Dedifferentiated amniotic fluid mesenchymal stem cell (primary cell): ENCODE measurements around the gene MAML1.
"Not testable (repeated sequence)": the region's sequence is repeated elsewhere in the genome, so short reads cannot be mapped to it uniquely, and the experiment has no call there.

ENCODE experiments used
- DNase-seq: peaks from one replicate; pipeline ENCODE4 v3.0.0-alpha.2; 2016; ENCODE audit errors: extremely low spot score

Gene MAML1

DNA sequence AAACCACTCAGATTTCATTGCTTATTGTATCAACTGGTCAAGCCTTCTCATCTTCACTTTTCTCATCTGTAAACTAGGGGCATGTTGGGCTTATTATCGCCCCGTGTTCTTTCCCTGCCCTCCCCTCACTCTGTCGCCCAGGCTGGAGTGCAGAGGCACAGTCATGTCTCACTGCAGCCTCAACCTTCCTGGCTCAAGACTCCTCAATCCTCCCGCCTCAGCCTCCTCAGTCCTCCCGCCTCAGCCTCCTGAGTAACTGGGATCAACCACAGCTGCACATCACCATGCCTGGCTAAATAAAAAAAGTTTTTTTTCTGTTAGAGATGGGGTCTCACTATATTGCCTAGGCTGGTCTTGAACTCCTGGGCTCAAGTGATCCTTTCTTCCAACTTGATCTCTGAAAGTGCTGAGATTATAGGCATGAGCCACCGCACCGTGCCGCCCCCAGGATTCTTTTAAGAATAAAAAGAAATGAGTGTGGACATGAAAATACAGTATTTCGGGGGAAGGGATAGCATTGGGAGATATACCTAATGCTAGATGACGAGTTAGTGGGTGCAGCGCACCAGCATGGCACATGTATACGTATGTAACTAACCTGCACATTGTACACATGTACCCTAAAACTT lies 2.0 kb downstream of the MAML1 start:
- no peak for DNase-seq

DNA sequence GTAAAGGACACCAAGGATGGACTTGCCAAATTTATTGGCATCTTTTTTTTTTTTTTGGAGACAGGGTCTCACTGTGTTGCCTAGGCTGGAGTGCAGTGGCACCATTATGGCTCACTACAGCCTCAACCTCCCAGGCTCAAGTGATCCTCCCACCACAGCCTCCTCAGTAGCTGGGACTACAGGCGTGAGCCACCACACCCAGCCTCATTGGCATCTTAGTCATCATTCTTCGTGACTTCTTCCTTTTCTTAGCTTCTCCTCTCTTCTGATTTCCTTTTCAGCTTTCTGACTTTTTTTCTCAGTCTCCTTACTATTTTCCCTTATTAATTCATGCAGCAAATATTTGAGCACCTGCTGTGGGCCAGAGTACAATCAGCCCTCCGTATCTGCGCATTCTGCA lies 6.1 kb downstream of the MAML1 start:
- no peak for DNase-seq

DNA sequence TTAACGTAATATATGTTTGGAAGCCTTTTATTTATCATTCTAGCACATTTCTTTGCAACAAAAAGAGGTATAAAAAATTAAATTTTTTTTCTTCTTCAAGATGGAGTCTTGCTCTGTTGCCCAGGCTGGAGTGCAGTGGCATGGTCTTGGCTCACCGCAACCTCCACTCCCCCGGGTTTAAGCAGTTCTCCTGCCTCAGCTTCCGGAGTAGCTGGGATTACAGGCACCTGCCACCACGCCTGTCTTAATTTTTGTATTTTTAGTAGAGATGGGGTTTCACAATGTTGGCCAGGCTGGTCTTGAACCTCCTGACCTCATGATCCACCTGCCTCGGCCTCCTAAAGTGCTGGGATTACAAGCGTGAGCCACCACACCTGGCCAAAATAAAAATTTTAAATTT lies 11.5 kb downstream of the MAML1 start:
- not testable (repeated sequence) for DNase-seq

DNA sequence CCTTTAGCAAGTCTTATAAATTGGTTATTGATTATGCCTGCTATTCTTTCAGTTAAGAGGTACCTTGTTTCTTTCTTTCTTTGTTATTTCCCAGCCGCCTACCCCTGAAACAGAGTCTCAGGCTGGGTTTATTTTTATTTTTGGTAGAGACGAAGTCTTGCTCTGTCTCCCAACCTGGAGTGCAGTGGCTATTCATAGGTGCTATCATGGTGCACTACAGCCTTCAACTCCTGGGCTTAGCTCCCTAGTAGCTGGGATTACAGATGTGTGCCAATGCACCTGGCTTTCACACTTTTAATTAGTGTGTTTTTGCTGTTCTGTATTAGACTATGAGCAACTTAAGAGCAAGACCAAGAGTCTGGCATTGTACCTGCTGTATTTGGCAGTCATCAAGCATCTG lies 14.2 kb downstream of the MAML1 start:
- no peak for DNase-seq

DNA sequence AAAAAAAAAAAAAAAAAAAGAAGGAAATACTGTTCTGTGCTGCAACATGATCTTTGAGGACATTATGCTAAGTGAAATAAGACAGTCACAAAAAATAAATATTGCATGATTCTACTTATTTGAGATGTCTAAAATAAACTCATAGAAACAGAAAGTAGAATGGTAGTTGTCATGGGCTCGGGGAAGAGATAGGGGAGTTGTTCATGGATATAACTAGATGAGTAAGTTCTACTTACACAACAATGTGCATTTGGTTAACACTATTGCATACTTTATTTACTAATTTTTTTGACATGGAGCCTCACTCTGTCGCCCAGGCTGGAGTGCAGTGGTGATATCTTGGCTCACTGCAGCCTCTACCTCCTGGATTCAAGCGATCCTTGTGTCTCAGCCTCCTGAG lies 15.2 kb downstream of the MAML1 start:
- no peak for DNase-seq

DNA sequence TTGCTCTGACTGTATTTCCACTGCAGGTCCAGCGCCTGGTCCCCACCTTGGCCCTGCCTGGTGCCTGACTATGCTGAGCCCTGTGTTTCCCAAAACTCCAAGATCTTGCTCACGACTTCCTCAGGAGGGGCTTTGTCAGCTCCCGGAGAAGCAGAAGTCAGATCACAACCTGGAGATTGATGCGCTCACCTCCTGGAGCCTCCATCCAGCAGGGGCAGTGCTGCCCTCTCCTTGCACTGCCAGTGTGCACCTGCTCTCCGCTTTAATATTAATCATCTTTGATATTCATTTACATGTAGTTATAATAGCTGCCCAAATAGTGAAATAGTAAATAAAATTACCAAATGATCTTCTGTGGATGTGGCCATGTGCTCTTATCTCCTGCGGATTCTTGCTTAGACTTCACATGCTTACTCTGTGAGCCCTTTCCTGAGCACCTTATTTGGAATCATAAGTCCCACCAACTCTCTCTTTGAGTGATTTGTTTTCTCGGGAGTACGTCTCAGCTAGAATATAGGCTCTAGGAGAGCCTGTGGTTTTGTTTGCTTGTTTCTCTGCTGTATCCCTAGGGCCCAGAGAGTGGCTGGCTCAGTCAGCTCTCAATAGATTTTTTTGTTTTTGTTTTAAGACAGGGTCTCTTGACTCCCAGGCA lies 17.4 kb downstream of the MAML1 start:
- DNase-seq = no peak

DNA sequence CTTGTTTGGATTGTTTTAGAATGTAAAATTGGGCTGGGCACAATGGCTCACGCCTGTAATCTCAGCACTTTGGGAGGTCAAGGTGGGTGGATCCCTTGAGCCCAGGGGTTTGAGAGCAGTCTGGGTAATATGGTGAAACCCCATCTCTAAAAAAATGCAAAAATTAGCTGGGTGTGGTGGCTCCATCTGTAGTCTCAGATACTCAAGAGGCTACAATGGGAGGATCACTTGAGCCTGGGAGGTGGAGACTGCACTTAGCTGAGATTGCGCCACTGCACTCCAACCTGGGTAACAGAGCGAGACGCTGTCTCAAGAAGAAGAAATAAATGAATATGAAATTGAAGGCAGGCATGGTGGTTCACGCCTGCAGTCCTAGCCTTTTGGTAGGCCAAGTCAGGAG lies 21.3 kb downstream of the MAML1 start:
- DNase-seq = no peak

DNA sequence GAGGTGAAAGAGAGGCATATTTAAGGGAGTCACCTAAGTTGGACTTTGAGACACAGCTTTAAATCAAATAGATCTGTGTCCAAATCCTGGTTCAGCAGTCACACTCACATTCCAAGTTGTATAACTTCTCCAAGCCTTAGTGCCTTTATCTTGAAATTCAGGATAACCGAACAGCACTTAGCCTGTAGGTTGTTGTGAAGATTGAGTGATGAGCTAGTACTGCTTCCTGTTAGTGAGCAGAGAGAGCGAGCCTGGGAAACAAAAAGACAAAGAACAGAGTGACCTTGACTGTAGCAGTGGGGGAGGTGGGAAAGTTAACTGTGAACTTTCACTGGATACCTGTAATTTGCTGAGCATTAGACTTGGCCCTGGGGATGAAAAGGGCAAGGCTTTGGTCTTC lies 22.4 kb downstream of the MAML1 start:
- DNase-seq = no peak

DNA sequence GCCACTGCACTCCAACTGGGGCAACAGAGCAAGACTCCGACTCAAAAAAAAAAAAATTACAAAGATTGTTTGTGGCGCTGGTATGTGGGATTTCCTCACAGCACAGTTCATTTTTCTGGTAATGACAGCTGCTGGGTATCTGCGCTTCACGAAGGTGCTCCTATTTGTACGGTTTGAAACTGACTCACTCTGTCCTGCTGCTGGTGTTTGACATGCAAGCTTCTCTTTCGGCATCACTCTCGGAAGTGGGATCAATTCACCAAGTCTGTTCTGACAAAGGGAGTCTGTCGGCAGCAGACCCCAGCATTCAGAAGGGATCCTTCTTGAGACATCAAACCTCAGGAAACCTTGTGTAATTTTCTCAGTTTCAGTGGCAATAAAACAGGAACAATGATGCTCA lies 26.3 kb downstream of the MAML1 start:
- no peak for DNase-seq

DNA sequence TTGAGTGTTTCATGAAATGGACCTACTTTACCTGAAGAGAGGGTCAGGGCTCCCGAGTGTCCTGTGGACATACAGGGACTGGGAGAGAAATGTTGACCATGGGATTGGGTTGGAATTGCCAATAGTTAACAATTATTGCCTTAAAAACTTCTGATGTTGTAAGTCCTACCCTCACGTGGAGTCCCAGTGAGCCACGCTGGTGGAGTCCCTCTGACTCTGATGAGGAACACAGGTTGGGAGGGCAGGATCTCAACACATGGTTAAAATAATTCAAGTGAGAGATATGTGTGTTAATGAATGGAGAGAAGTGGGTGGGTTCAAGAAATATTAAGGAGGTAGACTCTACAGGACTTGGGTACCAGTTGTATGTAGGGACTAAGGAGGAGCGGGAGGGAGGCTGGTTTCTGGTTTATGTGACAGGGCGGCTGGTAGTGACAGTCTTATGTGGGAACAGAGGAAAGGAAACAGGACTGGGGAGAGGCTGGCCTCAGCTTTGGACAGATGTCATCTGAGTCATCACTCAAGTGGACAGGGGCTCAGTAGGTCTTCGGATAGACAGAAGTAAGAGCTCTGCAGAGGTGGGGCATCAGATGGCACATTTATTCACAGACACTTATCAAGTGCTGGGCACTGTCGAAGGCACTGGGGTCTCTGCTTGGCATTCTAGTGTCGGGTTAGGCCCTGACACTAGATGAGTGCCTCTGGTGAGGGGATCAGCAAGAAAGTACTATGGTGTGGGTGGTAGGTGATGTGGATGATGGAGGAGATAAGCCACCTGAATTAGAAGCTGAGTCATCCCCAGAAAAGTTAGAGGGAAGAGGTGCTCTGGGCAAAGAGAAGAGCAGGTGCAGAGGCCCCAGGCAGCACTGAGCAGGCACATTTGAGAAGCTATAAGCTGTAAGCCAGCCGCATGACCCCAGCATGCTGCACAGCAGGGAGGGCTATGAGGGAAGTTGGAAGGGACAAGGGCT lies 27.2 kb downstream of the MAML1 start:
- DNase-seq = no peak

DNA sequence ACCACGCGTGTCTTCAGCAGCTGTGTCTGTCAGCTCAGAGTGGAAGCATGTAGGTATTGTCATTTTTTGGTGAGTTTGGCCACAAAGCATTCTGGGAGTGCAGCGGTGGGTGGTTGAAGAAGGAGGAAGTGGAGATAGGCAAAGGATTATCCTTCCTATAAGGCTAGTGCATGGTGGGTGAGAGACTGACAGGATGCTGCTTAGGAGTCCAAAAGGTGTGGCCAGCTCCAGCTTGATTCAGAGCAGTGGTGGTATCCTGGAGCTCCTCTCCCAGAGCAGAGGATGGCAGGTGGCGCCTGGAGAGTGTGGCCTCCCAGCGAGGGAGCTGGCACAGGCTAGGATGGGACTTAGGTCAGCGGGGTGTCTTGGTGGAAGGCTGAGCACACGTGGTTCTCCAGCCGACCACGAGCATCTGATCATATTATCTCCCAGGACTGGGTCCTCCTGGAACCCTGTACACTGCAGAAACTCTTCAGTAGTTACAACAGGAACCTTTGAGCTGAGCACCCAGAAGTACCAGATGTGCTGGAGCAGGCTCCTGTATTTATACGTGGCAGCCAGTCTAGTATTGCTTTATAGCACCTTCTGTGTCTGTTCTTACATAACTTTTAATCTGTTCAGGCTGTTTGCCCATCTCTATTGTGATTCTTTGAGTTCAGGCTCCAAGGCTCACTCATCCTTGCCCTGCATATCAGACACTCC lies 29.6 kb downstream of the MAML1 start:
- DNase-seq = no peak

DNA sequence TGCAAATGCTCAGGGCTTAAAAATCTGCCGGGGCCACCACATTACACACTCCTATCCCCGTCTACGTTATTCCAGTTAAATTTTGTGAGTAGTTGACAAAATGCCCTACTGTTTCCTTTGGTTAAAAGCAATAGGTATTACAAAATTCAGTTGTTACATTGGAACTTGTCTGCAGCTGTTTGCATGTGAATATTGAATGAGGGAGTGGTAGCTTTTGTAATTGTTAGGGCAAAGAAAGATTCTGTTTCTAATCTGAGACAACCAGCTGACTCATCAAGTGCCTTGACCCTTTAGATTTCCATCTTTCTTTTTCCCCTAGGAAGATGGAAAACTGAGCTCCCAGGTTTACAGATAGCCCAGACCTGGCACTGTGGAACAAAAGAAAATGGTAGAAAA lies 30.2 kb downstream of the MAML1 start:
- DNase-seq = peak; percentile 51

DNA sequence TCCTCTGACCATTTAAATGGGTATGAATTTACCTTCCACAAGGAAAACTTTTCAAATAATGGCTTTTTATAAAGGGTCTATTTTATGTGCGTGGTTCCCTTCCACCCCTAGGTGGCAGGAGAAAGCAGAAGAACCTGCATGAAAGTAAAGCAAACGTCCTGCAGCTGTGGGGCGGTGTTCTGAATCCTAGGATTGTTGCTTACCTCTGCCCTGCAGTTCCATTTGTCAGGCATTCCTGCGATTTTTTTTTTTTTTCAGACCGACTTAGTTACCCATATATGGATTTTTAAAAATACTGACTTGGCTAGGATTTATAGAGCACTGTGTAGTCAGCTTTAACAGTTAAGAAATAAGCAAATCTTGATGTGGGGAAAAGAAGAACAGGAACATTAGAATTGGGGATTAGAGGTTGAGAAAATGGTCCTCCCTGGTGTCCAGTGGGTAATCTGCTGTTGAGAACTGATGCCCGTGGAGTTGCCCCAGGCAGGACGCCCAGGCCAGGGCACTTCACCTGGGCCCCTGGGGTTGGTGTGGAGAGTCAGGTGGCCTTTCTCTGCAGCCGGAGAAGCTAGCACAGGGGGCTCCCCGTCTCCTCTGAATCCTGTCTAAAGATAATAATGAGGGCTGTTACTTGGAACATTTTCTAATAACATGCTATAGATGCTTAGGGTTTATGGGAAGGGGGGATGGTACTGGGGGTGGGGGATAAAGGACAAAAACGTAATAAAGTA lies 30.8 kb downstream of the MAML1 start:
- peak; percentile 70 for DNase-seq

DNA sequence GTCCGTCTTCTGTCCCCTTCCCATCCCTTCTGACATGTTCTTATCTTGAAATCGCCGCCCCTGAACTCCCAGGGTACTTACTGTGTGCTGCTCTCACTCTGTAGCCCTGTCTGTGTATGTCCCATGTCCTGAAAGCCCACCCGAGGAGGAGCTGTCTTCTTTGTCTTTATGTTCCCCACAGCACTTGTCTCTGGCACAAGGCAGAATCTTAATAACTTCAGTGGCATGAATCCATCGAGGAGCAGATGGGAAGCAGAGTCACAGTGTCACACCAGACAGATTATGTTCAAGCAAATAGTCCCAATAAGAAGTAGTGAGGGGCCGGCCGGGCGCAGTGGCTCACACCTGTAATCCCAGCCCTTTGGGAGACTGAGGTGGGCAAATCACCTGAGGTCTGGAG lies 31.4 kb downstream of the MAML1 start:
- no peak for DNase-seq

DNA sequence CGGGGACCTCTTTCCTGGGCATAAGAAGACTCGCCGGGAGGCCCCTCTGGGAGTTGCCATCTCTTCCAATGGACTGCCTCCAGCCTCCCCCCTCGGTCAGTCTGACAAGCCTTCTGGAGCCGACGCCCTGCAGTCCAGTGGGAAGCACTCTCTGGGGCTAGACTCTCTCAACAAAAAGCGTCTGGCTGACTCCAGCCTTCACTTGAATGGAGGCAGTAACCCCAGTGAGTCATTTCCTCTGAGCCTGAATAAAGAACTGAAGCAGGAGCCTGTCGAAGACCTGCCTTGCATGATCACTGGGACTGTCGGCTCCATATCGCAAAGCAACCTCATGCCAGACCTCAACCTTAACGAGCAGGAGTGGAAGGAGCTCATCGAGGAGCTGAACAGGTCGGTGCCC lies 32.8 kb downstream of the MAML1 start:
- DNase-seq = peak; percentile 63

DNA sequence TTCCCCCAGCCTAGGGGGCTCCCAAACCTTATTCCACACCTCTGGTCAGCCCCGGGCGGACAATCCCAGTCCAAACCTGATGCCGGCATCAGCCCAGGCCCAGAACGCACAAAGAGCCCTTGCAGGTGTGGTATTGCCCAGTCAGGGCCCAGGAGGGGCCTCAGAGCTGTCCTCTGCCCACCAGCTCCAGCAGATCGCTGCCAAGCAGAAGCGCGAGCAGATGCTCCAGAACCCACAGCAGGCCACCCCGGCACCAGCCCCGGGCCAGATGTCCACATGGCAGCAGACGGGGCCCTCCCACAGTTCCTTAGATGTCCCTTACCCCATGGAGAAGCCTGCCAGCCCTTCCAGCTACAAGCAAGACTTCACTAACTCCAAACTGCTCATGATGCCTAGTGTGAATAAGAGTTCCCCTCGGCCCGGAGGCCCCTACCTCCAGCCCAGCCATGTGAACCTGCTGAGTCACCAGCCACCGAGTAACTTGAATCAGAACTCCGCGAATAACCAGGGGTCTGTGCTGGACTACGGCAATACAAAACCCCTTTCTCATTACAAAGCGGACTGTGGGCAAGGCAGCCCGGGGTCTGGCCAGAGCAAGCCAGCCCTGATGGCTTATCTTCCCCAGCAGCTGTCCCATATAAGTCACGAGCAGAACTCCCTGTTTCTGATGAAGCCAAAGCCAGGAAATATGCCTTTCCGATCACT lies 33.6 kb downstream of the MAML1 start:
- no peak for DNase-seq

DNA sequence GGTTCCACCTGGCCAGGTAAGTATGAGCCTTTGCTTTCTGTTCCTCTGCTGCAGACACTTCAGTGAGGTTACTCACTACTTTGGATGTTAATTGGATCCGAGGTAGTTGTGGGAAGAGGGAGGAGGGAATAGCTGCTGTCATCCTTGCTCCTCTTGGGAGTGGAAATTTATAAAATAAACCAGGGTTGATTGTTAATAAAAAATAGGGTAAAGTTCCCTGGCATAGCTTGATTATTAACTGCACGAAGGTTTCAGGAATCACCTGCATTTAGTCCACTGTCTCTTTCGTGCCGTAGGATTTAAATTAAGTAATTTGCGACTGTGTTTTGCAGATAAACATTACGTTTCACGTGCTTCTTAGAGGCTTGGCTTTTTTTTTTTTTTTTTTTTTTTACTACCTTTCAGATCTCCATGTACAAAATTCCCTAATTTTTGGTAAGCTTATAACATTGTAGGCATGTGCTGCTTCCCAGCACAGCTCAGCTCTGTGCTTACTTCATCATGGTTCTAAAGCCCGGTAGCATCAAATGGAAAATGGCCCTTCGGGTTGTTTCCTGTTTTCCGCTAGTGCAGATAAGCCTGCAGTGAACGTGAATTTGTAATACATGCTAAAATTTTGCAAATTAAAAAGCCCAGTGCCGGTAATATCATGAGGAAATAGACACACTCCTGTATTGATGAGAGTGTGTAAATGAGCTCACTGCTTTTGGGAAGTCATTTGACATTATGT lies 34.3 kb downstream of the MAML1 start:
- DNase-seq = no peak

DNA sequence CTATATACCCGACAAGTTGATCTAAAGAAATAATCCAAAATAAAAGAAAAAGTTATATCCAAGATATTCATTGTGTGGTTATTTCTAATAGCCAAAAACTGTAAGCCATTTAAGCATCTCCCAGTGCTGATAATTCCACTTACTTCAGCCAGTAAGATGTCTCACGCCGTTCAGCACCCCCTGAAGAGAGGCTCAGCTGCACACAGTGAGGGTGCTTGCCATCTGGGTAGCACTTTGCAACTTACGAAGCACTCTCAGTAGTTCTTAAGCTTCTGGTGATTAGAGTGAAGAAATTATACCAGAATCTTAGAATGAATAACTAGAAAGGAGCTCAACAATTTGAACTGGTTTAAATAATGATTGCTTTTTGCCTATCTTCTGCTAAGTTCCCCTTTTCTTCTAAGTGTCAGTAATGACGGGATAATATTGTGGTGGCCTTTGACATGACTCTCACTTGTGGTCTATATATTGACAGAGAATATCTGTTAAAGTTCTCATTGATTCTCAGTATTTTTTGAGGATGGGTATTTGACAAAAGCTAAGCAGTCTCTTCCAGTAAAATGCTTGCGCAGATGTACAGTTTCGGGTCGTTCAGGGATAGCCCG lies 35.0 kb downstream of the MAML1 start:
- no peak for DNase-seq

DNA sequence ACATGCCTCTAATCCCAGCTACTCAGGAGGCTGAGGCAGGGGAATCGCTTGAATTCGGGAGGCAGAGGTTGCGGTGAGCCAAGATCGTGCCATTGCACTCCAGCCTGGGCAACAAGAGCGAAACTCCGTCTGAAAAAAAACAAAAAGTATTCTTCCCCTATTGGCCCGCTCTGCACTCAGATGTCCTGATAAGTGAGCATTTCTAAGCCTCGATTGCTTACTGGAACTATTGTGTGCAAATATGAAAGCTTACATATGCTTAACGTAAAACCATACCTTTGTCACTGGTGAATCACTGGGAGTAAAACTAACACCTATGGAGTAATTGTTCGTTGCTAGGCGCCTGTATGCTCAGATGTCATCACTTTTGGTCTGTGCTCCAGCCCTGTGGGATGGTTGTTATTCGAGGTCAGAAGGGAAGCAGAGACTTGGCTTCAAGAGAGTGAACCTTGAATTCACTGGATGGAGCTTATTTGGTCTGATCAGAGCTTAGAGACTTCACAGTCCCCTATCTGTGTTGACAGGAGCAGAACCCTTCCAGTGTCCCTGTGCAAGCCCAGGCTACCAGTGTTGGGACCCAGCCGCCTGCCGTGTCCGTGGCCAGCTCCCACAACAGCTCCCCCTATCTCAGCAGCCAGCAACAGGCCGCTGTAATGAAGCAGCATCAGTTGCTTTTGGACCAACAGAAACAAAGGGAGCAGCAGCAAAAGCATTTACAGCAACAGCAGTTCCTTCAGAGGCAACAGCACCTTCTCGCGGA lies 35.9 kb downstream of the MAML1 start:
- no peak for DNase-seq
